ENCODE results near the gene CAMTA1. TPM values are rescaled to one million over a fixed set of nuclear protein-coding genes. Genes with fewer than 3 reads are reported as not detected.

CAMTA1 gene
- polyA plus RNA-seq, 3 donors from 2014 or later, result 52.7 to 89.0 (median 71.0) TPM

DNA sequence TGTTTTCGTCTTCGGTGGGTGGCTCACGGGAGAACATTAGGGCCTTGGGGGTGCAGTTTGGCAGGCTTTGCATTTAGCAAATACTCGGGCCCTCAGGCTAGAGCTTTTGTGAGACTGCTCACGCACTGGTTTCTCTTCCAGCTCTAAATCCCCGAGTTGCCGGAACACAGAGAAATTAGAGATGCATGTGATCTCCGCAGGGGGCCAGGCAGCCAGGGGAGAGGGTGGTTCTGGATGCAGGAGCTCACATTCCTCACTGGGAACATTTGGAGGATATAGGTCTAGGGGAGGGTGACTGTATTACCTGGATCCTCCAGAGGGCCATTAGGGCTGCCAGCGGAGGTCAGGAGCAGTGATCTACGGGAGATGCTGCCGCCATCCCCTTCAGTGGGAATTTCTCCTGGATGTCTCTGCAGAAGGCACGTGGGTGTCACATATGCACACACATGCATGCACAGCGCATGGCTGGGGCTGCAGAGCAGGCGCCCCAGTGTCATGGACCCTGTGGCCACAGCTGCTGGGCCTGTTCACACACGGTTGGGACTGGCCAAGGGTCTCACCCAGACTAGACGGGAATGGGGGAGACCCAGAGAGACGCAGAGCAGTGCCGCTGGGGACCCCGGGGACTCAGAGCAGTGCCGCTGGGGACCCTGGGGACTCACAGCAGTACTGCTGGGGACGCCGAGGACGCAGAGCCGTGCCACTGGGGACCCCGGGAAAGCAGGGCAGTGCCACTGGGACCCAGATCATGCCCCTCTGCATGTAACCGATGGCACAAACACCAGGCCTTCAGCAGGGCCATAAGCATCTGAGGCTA is 258.7 kb downstream of the CAMTA1 start:
- Mint-ChIP-seq H3K4me3 (no peak overlapping the region), H3K9me3 (no peaks in the 10 kb centered on the region), H3K27ac (no peak overlapping the region), H3K27me3 (ENCODE audit: low read depth in 3 of 3) (peaks cover 0 to 2% (median 1%) of the 10 kb centered on the region in 3 donors), H3K4me1 (no peaks in the 10 kb centered on the region), H3K36me3 (no peaks in the 10 kb centered on the region)
- DNase-seq, result no peak

DNA sequence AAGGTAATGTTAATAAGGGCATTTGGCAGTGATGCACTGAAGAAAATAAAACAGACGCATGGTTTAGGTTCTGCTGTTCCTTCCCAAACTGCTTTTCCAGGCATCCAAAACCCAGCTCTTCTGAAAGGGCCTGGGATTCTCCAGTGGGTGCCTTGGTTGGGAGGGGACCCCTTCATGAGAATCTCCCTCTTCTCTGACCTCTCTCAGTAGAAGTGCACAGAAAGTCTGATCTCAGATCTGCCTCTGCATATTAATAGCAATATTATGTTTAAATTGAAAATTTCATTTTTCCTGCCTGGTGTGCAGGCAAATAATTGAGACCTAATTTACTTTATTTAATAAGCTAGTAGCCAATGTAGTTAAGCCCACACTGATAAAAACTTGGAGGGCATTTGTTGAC is 260.6 kb downstream of the CAMTA1 start:
- no peaks in the 10 kb centered on the region for H3K36me3 Mint-ChIP-seq
- peaks cover 0 to 2% (median 1%) of the 10 kb centered on the region in 3 donors for H3K27me3 Mint-ChIP-seq (ENCODE audit: low read depth in 3 of 3)
- H3K4me3 Mint-ChIP-seq, result no peak overlapping the region
- no peak overlapping the region for H3K27ac Mint-ChIP-seq
- no peaks in the 10 kb centered on the region for H3K9me3 Mint-ChIP-seq
- H3K4me1 Mint-ChIP-seq, result no peaks in the 10 kb centered on the region
- DNase-seq, result no peak

DNA sequence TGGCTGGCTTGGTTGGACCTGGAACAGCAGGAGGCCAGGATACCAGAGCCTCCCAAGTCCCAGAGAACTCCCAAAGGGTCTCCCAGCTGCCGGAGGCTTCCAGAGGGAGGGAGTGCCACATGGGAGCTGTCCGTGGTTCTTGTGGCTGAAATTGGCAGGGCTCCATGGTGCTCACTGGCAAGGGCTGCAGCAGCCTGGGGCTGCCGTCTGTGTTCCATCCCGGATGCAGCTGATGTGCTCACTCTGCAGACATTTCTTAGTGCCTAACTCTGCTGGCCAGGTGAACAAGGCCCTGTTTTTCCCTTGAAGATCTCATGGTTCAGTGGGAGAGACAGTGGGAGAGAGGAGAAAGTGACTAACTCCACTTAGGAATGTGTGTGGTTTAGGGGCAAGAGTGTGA is 261.1 kb downstream of the CAMTA1 start:
- Mint-ChIP-seq H3K9me3 (no peaks in the 10 kb centered on the region), H3K4me3 (no peak overlapping the region), H3K36me3 (no peaks in the 10 kb centered on the region), H3K4me1 (no peaks in the 10 kb centered on the region), H3K27me3 (ENCODE audit: low read depth in 3 of 3) (peaks cover 0 to 2% (median 1%) of the 10 kb centered on the region in 3 donors), H3K27ac (no peak overlapping the region)
- no peak for DNase-seq

DNA sequence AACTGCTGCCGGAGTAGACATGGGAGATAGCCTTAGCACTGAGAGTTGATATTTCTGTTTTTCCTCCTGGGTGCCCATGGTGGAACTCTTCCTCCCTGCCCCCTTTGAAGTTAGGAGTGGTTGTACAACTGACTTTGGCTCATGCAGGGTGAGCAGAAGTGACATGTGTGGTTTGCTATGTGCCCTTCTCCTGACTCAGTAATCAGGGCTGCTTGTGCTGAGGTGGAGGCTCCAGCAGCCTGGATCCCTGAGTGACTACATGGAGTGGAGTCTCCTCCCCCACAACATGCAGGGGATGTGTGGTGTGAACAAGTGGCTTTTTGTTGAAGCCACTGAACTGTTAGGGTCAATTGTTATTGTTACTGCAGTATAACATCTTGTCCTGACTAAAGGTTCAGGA is 261.6 kb downstream of the CAMTA1 start:
- Mint-ChIP-seq H3K27ac (no peak overlapping the region), H3K9me3 (no peaks in the 10 kb centered on the region), H3K36me3 (no peaks in the 10 kb centered on the region), H3K4me3 (no peak overlapping the region), H3K27me3 (ENCODE audit: low read depth in 3 of 3) (peaks cover 0 to 1% (median 0%) of the 10 kb centered on the region in 3 donors), H3K4me1 (no peaks in the 10 kb centered on the region)
- DNase-seq, result no peak

DNA sequence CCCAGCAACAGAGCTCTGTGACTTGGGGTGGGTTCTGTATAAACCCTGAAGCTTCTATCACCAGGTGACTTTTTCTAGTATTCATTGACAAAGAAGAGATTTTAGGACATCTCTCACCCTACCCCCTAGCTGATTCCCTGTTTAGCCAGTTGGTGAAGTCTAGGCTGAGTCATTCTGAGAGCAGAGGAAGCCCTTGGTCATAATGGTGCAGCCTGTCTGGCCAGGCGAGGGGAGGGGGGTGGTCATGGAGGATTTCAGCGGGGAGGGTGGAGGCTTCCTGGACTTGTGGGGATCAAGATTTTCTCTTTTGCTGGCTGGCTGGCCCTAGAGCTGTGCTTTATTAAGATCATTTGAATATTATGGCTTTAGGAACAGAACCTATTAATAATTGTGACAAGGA is 262.6 kb downstream of the CAMTA1 start:
- no peak for DNase-seq
- no peak overlapping the region for H3K27ac Mint-ChIP-seq

DNA sequence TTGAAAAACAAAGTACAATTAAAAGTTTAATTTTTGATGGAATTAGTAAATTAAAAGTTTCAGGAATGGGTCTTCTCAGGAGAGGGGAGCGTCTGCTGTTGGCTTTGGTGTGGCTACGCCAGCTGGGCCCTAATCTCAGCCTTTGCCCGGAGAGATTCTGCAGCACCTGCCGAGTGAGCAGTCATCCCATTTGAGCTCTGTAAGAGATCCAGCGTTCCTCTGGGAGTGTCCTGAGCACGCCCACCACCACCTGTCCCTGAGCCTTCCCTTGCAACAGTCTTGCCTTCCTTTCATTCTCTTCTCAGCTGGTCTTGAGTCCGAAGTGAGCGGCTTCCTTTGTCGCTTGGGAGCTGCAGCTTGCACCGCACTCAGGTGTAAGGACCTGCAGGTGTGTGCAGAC is 263.1 kb downstream of the CAMTA1 start:
- no peaks in the 10 kb centered on the region for H3K9me3 Mint-ChIP-seq
- no peaks in the 10 kb centered on the region for H3K36me3 Mint-ChIP-seq
- no peaks in the 10 kb centered on the region for H3K4me1 Mint-ChIP-seq
- H3K4me3 Mint-ChIP-seq, result no peak overlapping the region
- H3K27me3 Mint-ChIP-seq (ENCODE audit: low read depth in 3 of 3), result peaks cover 0 to 1% (median 0%) of the 10 kb centered on the region in 3 donors
- H3K27ac Mint-ChIP-seq, result no peak overlapping the region
- no peak for DNase-seq

More for the DNA sequence above, 262.6 kb downstream of the CAMTA1 start:
- no peaks in the 10 kb centered on the region for H3K36me3 Mint-ChIP-seq
- peaks cover 0 to 1% (median 0%) of the 10 kb centered on the region in 3 donors for H3K27me3 Mint-ChIP-seq (ENCODE audit: low read depth in 3 of 3)
- no peaks in the 10 kb centered on the region for H3K9me3 Mint-ChIP-seq
- H3K4me3 Mint-ChIP-seq, result no peak overlapping the region
- H3K4me1 Mint-ChIP-seq, result no peaks in the 10 kb centered on the region

DNA sequence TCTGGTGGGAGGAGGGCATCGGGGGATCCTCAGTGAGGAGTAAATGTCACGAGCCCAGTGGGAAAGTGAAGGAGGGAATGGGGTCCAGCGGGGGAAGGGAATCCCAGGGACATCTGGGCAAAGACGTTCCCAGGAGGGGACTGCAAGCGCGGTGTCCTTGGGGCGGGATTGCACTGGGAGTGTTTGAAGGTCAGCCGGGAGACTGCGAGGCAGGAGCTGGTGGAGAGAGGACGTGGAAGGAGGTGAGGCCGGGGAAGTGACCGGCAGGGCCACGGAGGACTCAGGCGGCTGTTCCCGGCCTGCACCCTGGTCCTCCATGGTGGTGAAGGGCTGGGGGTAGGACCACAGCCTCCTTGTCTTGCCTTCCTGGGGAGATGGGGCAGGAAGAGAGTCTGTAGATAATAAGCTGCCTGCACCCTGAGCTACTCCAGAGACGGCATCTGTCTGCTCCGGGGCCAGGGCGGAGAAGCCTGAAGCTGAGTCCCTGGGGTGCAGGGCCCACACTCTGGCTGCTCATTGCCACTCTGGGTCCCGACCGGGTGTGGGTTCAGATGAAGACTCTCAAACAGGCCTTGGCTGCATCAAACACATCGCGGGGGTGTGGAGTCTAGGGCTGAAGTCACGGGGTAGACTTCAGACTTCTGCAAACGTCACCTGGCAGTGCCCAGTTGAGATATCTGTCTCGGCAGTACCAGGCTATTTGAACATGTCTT is 264.8 kb downstream of the CAMTA1 start:
- H3K4me1 Mint-ChIP-seq, result no peaks in the 10 kb centered on the region
- DNase-seq, result no peak
- H3K36me3 Mint-ChIP-seq, result no peaks in the 10 kb centered on the region
- peaks cover 0 to 4% (median 1%) of the 10 kb centered on the region in 3 donors for H3K27me3 Mint-ChIP-seq (ENCODE audit: low read depth in 3 of 3)
- H3K9me3 Mint-ChIP-seq, result peaks cover 0 to 3% (median 0%) of the 10 kb centered on the region in 6 donors
- H3K4me3 Mint-ChIP-seq, result no peak overlapping the region
- H3K27ac Mint-ChIP-seq, result no peak overlapping the region

DNA sequence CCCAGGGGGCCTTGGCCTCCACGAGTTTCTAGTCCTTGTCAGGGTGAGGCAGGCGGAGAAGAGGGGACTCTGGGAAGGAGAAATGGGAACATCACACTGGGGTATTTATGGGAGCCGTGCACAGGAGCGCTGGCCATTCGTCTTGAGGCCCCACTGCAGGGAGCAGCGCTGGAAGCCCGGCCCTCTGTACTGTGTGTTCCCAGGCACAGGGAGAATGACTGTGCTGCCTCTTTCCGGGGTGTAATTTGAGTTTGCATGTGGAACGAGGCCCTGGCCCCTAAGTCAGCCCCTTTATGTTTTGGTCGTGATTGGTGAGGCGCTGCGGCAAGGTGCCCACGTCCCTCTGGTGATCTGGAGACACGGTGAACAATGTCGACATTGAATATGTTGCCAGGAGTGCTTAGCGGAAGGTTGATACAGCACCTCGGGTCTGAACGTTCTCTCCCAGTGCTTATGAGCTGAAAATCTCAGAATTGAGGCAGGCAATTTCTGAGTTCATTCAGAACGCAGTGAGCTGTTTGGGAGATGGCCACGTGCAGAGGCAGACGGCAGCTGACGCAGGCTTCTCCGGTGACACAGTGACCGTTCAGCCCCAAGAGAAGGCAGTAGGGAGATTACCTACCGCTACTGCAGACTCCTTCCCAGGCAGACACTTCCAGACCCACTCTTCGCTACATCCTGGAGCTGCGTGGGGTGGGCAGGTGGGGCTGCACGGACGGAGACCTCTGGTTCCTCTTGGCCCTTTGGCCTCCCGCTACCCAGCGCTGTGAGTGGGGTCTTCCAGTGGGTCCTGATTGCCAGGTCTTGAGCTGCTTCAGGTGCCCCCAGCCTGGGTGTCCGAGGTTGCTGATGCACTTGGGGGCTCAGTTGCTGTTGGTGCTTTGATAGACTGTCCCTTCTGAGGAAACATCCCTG is 265.8 kb downstream of the CAMTA1 start:
- Mint-ChIP-seq H3K27me3 (ENCODE audit: low read depth in 3 of 3) (peaks cover 0 to 4% (median 0%) of the 10 kb centered on the region in 3 donors), H3K4me3 (no peak overlapping the region), H3K9me3 (peaks cover 0 to 3% (median 0%) of the 10 kb centered on the region in 6 donors), H3K4me1 (no peaks in the 10 kb centered on the region), H3K36me3 (no peaks in the 10 kb centered on the region), H3K27ac (peak overlapping the region in 1 of 6 donors; percentile 30)
- no peak for DNase-seq

DNA sequence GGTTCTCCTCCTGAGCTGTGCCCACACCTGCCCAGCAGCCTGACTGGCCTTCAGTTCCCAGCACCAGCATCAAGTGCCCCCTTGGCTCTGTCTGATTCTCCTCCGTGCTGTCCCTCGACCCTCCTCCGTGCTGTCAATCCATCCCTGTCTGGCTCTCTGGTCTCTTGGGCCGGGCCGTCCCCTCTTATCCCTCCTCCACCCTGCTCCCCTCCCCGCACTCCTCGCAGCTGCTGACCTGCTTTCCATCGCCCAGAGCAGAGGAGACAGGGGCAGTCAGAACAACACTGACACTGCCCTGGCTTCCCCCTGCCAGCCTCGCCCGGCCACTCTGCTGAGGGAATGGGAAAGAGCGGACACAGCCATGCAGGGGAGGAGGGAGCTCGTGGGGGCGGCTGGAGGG is 267.4 kb downstream of the CAMTA1 start:
- Mint-ChIP-seq H3K4me1 (no peaks in the 10 kb centered on the region), H3K36me3 (no peaks in the 10 kb centered on the region), H3K9me3 (peaks cover 0 to 3% (median 0%) of the 10 kb centered on the region in 6 donors), H3K27me3 (ENCODE audit: low read depth in 3 of 3) (peaks cover 0 to 6% (median 0%) of the 10 kb centered on the region in 3 donors), H3K4me3 (no peak overlapping the region), H3K27ac (no peak overlapping the region)
- no peak for DNase-seq

DNA sequence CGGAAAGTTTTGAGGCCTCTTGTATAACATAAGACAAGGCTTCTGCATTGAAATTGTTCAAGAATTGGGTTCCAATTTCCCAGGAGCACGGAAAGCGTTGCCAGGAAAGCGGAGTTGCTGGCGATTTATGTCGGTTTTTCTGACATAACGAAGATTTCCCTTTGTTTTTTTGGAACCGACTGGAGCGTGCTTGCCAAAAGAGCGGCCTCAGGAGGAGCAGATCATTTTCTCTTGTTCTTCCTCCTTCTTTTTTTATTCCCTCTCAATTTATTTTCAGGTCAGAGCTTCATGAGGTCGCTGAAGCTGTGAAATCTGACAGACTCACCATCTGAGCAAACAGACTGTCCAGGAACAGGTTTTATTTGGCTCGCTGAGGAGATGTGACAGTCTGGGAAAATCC is 275.5 kb downstream of the CAMTA1 start:
- no peak overlapping the region for H3K27ac Mint-ChIP-seq
- no peak for DNase-seq
- no peaks in the 10 kb centered on the region for H3K4me1 Mint-ChIP-seq
- no peaks in the 10 kb centered on the region for H3K36me3 Mint-ChIP-seq
- peaks cover 0 to 4% (median 2%) of the 10 kb centered on the region in 3 donors for H3K27me3 Mint-ChIP-seq (ENCODE audit: low read depth in 3 of 3)
- H3K4me3 Mint-ChIP-seq, result no peak overlapping the region
- H3K9me3 Mint-ChIP-seq, result no peaks in the 10 kb centered on the region

DNA sequence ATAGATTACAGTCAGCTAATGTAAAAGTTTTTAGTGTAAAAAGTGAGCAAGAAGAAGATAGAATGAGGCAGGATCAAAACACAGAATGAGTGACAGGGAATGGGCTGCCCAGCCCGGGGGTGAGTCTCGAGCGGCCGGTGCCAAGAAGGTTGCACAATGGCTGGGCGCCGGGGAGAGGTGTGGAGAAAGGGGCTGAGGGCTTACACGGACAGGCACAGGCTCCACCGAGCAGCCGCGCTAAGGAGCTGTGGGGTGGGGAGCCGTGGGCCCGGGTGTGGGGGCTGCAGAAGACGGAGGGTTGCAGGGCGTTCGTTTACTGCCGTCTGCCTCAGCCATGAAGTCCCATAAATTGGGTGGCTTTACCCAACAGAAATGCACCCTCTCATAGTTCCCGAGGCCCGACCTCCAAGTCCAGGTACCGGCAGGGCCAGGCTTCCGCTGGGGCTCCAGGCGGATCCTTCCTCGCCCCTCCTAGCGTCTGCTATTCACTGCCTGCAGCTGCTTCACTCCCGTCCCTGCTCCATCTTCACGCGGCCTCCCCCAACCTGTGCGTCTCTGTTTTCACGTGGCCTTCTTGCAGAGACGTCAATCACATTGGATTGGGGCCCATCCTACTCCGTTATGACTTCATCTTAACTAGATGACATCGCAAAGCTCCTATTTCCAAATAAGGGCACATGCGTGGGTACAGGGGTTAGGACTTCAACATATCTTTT is 277.2 kb downstream of the CAMTA1 start:
- Mint-ChIP-seq H3K4me1 (no peaks in the 10 kb centered on the region), H3K27ac (no peak overlapping the region), H3K27me3 (ENCODE audit: low read depth in 3 of 3) (peaks cover 0 to 7% (median 2%) of the 10 kb centered on the region in 3 donors), H3K36me3 (no peaks in the 10 kb centered on the region), H3K9me3 (no peaks in the 10 kb centered on the region), H3K4me3 (no peak overlapping the region)
- DNase-seq, result no peak

DNA sequence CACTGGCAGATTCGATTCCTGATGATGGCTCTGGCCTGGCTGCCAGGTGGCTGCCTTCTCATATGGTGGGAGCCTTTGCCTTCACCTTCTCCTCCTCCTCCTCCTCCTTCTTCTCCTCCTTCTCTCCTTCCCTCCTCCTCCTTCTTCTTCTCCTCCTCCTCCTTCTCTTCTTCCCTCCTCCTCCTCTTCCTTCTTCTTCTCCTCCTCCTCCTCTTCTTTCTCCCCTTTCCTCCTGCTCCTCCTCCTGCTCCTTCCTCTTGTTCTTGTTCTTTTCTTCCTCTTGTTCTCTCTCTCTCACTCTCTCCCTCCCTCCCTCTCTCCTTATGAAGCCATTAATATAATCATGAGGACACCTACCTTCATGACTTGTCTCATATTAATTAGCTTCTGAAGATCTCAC is 278.7 kb downstream of the CAMTA1 start:
- Mint-ChIP-seq H3K27me3 (ENCODE audit: low read depth in 3 of 3) (peaks cover 0 to 10% (median 2%) of the 10 kb centered on the region in 3 donors), H3K27ac (no peak overlapping the region), H3K36me3 (no peaks in the 10 kb centered on the region), H3K9me3 (no peaks in the 10 kb centered on the region), H3K4me3 (no peak overlapping the region), H3K4me1 (no peaks in the 10 kb centered on the region)
- DNase-seq, result no peak

DNA sequence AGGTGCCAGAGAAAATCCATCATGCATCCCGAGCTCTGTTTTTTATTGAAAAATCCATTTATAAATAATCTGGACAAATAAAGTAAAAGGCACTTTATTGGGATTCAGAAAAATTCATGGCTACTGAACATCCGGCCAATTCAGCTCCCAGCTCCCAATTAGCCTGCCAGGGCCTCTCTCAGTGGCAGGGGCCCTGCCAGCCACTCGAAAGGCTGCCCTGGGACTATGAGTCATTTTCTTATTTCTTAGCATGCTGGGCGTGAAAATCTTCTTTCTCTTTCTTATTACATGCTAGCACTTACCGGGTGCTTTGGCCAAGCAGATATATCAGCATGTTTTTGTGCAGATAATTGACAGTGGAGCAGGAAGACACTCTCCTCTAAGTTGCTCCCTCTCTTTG is 283.3 kb downstream of the CAMTA1 start:
- no peaks in the 10 kb centered on the region for H3K9me3 Mint-ChIP-seq
- peaks cover 0 to 4% of the 10 kb centered on the region in 2 donors for H3K4me1 Mint-ChIP-seq
- H3K4me3 Mint-ChIP-seq, result no peak overlapping the region
- no peak for DNase-seq
- H3K27me3 Mint-ChIP-seq (ENCODE audit: low read depth in 3 of 3), result peaks cover 6 to 8% (median 7%) of the 10 kb centered on the region in 3 donors
- H3K36me3 Mint-ChIP-seq, result no peaks in the 10 kb centered on the region
- no peak overlapping the region for H3K27ac Mint-ChIP-seq

Measured in immature natural killer cell (primary cell).